GM20000 (cell line): ENCODE measurements around the gene CEP83.

Experiments used
- DNase-seq: peaks from one replicate; pipeline ENCODE4 v3.0.0; 2012; ENCODE audit warnings: low spot score
- TF ChIP-seq, protein P1 (sequence below): IDR thresholded peaks from 2 replicates; pipeline ENCODE4 v1.5.1; 2012; ENCODE audit warnings: mild to moderate bottlenecking, control low read depth; ENCODE audit errors: extremely low read depth, missing control alignments

CEP83 gene

DNA sequence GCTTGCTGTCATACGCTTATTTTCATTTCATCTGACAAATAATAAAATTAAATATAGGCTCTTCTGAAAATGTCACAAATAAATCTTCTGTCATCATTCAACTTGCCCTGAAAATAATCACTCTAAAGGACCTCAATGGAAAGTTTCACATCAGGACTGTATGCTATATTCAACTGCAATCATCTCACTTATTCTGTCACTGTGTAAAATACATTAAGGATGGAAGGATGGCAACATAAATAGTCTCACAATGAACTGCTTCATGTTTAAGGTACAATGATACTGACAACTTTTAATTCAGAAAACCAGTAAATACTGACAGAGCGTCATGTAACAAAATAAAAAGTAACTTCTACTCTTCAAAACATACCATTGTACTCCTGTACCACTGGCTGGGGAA is 82.1 kb downstream of the CEP83 start:
- DNase-seq = no peak
- TF ChIP-seq, protein P1, sequence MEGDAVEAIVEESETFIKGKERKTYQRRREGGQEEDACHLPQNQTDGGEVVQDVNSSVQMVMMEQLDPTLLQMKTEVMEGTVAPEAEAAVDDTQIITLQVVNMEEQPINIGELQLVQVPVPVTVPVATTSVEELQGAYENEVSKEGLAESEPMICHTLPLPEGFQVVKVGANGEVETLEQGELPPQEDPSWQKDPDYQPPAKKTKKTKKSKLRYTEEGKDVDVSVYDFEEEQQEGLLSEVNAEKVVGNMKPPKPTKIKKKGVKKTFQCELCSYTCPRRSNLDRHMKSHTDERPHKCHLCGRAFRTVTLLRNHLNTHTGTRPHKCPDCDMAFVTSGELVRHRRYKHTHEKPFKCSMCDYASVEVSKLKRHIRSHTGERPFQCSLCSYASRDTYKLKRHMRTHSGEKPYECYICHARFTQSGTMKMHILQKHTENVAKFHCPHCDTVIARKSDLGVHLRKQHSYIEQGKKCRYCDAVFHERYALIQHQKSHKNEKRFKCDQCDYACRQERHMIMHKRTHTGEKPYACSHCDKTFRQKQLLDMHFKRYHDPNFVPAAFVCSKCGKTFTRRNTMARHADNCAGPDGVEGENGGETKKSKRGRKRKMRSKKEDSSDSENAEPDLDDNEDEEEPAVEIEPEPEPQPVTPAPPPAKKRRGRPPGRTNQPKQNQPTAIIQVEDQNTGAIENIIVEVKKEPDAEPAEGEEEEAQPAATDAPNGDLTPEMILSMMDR = no peak

DNA sequence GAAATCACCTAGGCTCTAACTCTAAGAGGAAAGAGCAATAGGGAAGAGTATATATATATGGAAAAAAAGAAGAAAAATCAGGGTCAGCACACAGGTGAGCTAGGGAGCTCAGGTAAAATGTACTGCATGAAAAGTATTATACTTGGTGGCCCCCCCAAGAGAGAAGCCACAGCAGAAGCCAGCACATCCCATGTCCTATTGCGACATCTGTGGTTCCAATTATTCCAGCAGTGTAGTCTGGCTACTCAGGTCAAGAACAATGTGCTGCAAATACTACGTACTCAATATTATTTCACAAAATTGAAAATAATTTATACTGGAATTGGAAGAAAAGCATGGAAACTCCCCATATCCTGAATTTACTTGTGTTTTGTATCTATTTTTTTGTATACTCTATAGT is 85.5 kb downstream of the CEP83 start:
- no peak for DNase-seq
- TF ChIP-seq, protein P1 = no peak

DNA sequence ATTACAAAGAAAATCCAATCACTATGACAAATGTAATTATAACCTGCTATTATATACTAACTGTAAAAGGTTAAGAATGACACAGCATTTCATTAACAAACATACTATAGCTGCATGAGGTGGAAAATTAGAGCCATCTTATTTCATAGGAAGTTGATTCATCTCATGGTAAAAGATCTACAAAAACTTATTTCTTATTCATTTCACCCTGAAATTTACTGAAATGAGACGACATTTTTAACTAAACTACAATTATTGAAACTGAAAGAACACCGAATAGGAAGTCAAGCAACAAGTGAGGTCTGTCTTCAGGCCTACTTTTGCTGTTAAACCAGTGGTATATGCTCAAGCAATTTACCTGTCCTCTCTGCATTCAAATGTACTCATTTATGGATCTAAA is 87.2 kb downstream of the CEP83 start:
- TF ChIP-seq, protein P1 = no peak
- peak; percentile 46 for DNase-seq

DNA sequence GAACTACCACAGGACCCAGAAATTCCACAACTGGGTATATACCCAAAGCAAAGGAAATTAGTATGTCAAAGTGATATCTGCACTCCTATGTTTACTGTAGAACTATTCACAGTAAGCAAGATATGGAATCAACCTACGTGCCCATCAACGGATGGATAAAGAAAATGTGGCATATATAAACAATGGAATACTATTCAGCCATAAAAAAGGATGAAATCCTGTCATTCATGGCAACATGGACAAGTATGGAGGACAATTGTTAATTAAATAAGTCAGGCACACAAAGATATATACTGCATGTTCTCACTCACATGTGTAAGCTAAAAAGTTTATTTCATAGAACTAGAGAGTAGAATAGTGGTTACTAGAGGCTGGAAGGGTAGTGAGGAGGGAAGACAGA is 97.0 kb downstream of the CEP83 start:
- TF ChIP-seq, protein P1 = no peak
- no peak for DNase-seq

DNA sequence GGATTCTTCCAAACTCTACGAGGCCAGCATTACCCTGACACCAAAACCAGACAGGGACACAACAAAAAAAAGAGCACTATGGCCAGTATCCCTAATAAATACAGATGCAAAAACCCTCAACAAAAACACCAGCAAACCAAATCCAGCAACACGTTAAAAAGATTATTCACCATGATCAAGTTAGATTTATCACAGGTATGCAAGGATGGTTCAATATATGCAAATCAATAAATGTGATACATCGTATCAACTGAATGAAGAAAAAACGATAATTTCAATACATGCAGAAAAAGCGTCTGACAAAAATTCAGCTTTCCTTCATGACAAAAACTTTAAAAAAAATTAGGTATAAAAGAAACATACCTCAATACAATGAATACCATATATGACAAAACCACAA is 99.9 kb downstream of the CEP83 start:
- DNase-seq = no peak
- TF ChIP-seq, protein P1 = no peak

DNA sequence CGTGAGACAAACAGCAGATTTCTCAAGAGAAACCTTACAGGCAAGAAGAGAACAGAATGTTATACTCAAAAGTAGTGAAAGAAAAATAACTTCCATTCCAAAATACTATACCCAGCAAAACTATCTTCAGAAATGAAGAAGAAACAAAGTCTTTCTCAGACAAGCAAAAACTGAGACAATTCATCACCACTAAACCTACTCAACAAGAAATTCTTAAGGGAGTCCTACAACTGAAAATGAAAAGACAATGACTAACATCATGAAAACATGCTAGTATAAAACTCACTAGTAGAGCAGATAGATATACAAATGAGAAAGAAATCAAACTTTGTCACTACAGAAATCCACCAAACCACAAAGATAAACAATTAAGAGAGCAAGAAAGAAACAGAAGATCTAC is 106.5 kb downstream of the CEP83 start:
- no peak for DNase-seq
- TF ChIP-seq, protein P1 = no peak

DNA sequence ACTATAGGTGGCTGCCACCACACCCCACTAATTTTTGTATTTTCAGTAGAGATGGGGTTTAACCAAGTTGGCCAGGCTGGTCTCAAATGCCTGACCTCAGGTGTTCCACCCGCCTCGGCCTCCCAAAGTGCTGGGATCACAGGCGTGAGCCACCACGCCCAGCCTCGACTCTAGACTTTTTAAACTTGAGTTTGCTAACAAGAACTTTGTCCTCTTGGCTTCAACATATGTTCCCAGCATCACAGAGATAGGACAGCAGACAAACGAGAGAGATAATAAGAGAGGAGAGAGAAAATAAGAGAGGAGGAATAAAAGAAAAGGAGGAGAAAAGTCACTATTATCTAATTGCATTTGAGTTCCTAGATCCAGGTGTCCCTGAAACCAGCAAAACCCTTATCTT is 119.1 kb downstream of the CEP83 start:
- DNase-seq = no peak
- TF ChIP-seq, protein P1 = no peak
